ENCODE results near the gene RNF113B.

Gene RNF113B

DNA sequence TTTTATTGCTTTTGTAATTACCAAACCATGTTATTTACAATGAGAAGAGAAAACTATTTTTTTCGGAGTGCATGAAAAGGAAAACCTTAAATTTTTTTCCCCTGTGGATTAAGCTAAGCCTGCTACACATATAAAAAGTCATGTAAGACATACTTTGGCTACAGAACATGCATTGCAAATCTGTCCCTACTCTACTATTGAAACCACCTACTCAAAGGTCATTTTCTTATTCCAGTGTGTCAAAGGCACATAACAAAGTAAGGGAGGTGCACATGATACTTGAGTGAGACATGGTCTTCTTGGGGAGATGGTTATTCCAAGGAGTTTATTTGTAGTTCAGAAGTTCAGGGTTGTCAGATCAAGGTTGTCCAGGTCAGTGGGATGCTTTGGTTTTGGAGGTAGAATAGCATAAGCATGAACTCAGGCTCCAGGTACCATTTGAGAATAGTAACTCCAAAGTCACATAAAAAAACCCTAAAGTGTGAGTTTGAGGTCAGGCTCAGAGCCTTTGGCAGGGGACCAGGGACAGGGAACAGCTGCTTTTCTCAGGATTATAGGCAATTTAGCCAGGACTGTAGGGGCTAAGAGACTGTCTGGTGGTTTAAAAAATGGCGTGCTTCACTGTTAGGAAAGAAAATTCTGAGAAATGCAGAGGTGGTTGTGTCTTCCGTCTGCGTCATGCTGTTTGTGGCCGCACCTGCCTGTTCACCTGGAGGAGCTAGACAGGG is 18.7 kb downstream of the RNF113B start:
- in situ Hi-C loops (cut with MboI; ENCODE audit: low pct_unique_long_range_greater_than_20kb, low sequenced_read_pairs, unreplicated experiment) = no loop called here
- TF ChIP-seq, protein P1, sequence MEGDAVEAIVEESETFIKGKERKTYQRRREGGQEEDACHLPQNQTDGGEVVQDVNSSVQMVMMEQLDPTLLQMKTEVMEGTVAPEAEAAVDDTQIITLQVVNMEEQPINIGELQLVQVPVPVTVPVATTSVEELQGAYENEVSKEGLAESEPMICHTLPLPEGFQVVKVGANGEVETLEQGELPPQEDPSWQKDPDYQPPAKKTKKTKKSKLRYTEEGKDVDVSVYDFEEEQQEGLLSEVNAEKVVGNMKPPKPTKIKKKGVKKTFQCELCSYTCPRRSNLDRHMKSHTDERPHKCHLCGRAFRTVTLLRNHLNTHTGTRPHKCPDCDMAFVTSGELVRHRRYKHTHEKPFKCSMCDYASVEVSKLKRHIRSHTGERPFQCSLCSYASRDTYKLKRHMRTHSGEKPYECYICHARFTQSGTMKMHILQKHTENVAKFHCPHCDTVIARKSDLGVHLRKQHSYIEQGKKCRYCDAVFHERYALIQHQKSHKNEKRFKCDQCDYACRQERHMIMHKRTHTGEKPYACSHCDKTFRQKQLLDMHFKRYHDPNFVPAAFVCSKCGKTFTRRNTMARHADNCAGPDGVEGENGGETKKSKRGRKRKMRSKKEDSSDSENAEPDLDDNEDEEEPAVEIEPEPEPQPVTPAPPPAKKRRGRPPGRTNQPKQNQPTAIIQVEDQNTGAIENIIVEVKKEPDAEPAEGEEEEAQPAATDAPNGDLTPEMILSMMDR (IDR thresholded peaks at IDR 0.05; ENCODE audit: extremely low read depth, insufficient read depth, missing control alignments) = no peak
- no peak for DNase-seq (ENCODE audit: low spot score)

DNA sequence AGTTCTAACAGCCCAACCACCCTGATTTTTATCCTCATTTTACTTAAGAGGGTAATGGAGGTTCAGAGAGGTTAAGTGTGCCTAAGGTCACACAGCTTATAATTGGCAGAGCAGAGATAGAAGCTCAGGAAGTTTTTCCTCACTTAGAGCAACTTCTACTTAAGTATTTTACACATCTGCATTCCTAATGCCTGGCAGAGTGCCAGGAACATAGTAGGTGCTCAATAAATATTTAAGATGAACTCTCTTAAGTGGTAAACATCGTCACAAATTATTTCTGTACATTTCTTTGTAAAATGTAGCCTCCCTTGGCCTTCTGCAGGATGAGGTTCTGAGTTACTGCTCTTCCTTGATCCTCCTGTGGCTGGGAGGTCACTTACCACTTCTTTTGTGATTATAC is 19.5 kb downstream of the RNF113B start:
- no peak for DNase-seq (ENCODE audit: low spot score)
- in situ Hi-C loops (cut with MboI; ENCODE audit: low pct_unique_long_range_greater_than_20kb, low sequenced_read_pairs, unreplicated experiment) = no loop called here
- TF ChIP-seq, protein P1 (IDR thresholded peaks at IDR 0.05; ENCODE audit: extremely low read depth, insufficient read depth, missing control alignments) = no peak

GRCh38 chr13:98157188-98157587 is 19.9 kb downstream of the RNF113B start:
- TF ChIP-seq, protein P1 (IDR thresholded peaks at IDR 0.05; ENCODE audit: extremely low read depth, insufficient read depth, missing control alignments) = no peak
- no peak for DNase-seq (ENCODE audit: low spot score)
- in situ Hi-C loops (cut with MboI; ENCODE audit: low pct_unique_long_range_greater_than_20kb, low sequenced_read_pairs, unreplicated experiment) = no loop called here

GRCh38 chr13:98156259-98156658 is 20.8 kb downstream of the RNF113B start:
- DNase-seq (ENCODE audit: low spot score) = no peak
- in situ Hi-C loops (cut with MboI; ENCODE audit: low pct_unique_long_range_greater_than_20kb, low sequenced_read_pairs, unreplicated experiment) = no loop called here
- TF ChIP-seq, protein P1 (IDR thresholded peaks at IDR 0.05; ENCODE audit: extremely low read depth, insufficient read depth, missing control alignments) = no peak

DNA sequence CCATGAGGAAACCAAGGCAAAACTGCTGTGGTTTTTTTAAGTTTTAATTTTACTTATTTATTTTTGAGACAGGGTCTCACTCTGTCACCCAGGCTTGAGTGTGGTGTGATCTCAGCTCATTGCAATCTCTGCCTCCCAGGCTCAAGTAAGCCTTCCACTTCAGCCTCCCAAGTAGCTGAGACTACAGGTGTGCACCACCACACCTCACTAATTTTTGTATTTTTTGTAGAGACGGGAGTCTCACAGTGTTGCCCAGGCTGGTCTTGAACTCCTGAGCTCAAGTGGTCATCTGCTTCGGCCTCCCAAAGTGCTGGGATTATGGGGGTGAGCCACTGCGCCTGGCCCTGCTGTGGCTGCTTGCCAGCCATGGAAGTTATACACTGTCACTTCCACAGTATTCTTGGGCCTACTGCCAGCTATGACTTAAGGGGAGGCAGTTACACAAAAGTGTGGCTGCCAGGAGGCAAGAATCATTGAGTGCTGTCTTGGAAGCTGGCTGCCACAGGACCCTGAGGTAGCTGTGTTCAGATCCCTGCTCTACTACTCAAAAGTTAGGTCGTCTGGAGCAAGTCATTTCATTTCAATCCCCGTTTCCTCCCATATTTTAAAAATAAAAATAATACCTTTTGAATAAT is 21.5 kb downstream of the RNF113B start:
- DNase-seq (ENCODE audit: low spot score) = no peak
- TF ChIP-seq, protein P1 (IDR thresholded peaks at IDR 0.05; ENCODE audit: extremely low read depth, insufficient read depth, missing control alignments) = no peak
- in situ Hi-C loops (cut with MboI; ENCODE audit: low pct_unique_long_range_greater_than_20kb, low sequenced_read_pairs, unreplicated experiment) = no loop called here

- in situ Hi-C loops (cut with MboI; ENCODE audit: low pct_unique_long_range_greater_than_20kb, low sequenced_read_pairs, unreplicated experiment) = no loop called here
- no peak for DNase-seq (ENCODE audit: low spot score)
- TF ChIP-seq, protein P1 (IDR thresholded peaks at IDR 0.05; ENCODE audit: extremely low read depth, insufficient read depth, missing control alignments) = no peak
These were observed 26.1 kb downstream of the RNF113B start for GRCh38 chr13:98150832-98151479.
